ENCODE measurements around the gene KRTAP10-2. TPM values are rescaled to one million over a fixed set of nuclear protein-coding genes. Genes with fewer than 3 reads are reported as not detected.
"Not testable (repeated sequence)": the region's sequence is repeated elsewhere in the genome, so short reads cannot be mapped to it uniquely, and the experiment has no call there.

KRTAP10-2 gene
- total RNA-seq, 1 donor from 2014 or later: not detected

DNA sequence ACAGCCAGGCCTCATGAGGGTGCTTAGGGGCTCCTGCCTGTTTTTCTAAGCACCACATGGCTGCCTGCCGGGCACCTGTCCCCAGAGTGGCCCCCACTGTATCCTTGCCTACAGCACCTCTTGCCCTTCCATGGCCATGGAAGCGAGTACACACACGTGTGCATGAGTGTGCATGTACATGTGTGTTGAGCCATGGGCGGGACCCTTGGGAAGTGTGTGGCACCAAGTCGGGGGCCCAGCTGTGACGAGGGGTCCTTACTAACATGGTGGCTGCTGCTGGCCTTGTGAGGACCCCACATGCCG lies 37.1 kb downstream of the KRTAP10-2 start:
- no peak for DNase-seq (ENCODE audit: low spot score)

DNA sequence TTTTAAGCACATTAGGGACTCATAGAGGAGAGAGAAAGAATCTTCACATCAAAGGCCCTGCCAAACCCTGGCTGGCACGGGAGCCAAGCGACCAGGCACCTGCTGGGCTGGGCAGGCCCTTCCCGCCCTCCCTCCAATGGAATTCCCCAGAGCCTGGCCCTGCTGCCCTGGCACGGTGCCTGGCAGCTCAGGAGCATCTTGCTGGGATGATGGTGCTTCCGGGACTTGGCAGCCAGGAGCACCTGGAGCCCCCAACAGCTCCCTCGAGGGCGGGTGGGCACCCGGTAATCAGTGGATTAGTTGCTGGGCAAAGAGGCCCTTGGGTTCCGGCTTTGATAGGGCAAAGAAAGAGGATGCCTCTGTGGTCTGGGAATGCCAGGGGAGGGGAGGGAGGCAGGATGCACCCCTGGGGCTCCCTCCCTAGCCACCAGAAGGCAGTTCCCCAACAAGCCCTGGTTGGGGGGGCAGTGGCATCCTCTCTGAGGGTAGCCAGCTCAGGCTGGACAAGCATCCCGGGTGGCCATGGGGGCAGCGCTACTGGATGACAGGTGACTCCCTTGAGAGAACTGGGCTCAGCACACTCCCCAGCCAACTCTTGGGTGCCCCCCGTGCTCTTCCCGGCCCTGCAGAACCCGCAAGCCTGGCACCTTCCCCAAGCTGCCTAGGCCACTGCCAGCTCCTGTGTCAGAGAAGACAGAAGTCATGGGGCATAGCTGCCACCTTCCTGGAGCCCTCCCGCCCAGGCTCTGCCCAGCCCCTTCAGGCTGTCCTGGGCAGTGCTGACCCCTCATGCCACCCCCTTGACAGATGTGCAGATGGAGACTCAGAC lies 37.7 kb downstream of the KRTAP10-2 start:
- DNase-seq (ENCODE audit: low spot score): no peak

DNA sequence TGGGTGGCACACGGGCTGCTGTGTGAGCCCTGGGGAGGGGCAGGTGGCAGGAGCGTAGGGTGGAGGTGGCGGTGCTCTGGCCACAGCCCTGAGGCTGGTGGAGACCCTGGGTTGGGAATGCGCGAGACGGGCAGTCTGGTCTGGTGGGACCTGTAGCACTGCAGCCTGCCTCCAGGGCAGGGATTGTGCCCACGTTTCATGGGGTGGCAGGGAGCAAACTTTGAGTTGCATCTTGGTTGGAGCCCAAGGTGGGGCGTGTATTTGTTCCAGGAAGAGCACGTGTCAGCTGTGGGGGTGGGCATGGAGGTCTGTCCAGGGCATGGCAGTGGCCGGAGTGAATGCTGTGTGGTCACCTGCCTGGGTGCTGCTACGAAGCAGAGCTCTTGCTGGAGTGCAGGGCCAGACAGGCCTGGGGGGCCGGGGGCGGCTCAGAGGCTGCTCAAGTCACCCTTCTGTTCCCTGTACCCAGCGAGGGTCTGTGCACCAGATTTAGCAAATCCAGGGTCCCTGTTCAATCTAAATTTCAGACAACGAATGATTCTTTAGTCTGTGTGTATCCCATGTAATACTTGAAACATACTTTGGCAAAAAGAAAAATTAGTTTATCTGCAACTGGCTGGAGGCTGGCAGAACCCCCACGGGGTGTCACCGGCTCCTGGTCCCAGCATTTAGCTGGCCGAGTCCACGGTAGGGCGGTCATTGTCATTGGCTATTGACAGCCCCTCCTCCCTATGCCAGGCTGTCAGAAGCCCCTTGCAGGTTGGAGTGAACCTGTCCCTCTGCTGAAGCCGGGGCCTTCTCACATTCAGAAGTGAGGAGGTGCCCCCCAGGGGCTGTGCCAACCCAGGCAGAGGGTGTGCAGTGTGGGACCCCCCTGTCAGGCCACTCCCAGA lies 38.6 kb downstream of the KRTAP10-2 start:
- DNase-seq (ENCODE audit: low spot score): no peak

DNA sequence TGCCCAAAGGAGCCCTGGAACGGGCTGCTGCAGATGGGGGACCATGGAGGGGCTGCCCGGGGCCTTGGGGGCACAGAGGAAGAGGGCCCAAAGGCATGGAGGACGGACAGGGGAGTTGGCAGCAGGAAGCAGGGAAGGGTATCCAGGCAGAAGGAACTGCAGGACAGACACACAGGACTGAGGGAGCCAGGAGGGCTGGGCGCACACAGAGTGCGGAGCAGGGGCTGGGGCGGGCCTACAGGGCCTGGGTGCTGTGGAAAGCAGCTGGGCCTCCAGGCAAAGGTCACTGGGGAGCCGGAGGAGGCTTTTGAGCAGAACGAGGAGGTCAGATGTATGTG lies 39.4 kb downstream of the KRTAP10-2 start:
- no peak for DNase-seq (ENCODE audit: low spot score)

DNA sequence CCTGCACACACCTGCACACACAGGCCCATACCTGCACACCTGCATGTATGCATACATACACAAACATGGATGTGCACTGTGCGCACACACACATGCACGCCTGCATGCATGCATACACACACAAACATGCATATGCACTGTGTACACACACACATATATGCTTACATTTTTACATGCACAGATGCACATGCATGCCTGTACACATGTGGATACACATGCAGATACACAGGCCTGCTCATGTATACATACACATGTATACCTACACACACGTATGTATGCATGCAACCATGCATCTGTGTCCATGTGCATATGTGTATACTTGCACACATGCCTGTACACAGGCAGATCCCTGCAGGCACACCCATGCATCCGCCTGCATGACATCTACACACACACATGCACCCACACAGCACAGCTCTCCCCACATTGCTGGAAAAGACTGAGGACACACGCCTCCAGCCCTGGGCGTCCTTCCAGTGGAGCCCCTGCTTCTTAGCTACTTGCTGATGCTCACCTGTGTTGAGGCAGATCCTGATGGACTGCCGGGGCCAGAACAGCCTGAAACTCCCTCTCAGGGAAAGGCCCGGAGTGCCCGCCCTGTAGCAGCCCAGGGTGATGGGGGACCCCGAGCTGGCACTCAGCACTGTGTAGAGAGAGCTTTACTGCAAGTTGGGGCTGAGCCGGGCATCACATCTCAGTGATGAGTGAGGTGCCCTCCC lies 39.9 kb downstream of the KRTAP10-2 start:
- no peak for DNase-seq (ENCODE audit: low spot score)

DNA sequence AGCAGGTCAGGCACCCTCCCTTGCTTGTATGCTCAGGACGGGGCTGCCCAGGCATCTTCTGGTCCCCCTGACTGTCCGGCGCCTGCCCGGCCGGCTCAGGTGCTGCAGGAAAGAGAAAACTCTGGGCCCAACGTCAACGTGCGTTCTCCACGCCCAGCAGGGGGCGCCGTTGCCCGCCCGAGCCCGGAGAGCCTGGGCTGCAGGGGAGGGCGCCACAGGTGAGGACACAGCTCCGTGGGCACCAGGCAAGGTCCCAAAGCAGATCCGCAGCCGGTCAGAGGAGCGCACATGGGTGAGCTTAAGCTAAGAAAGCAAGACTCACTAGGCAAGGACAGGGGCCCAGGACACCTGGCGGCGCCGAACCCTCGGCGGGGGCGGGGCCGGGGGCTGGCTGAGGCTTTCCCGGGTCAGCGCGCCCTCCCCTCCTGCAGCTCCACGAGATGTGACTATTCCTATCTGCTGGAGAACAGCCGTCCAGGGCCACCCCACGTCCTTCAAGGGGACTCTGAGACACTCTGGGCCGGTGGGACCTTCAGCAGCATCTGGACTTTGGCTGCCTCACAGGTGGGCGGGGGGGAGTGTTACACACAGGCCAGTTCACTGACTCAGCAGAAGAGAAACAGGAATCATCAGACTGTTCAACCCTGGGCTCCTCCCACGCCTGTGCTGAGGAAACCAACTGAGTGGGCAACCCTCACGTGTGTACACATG lies 40.6 kb downstream of the KRTAP10-2 start:
- peak; percentile 55 for DNase-seq (ENCODE audit: low spot score)

DNA sequence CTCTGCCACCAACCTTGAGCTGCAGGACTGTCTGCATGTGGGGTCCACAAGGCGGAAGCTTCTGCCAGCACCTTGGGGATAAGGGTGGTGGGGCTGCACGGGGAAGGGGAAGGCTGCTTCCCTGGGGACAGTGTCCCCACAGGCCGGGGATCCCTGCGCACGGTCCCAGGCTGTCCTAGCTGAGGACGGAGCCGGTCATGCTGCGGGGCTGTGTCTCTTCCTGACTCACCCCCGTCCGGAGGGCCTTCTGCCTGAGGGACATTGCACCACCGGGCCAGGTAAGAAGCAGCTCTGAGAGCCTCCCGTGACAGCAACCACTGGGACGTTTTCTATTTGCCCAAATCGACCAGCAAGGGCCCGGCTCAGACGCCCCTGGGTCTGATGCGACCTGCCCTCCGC lies 41.2 kb downstream of the KRTAP10-2 start:
- no peak for DNase-seq (ENCODE audit: low spot score)

DNA sequence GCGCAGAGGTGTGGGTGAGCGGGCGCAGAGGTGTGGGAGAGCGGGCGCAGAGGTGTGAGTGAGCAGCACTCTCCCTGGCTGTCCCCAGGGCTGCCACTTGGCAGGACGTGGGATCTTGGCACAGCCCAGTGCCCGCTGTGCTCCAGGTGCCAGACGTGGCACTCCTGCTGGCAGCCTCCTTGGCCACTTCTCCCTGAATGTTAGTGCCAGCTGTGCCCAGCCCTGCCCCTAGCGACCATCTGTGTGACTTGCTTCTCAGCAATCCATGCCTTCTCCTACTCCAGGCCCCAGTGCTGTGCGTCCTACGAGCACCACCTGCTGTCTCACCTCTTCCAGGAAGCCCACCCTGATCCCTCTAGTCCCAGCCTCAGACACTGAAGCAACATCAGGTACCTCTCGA lies 41.8 kb downstream of the KRTAP10-2 start:
- peak; percentile 14 for DNase-seq (ENCODE audit: low spot score)

DNA sequence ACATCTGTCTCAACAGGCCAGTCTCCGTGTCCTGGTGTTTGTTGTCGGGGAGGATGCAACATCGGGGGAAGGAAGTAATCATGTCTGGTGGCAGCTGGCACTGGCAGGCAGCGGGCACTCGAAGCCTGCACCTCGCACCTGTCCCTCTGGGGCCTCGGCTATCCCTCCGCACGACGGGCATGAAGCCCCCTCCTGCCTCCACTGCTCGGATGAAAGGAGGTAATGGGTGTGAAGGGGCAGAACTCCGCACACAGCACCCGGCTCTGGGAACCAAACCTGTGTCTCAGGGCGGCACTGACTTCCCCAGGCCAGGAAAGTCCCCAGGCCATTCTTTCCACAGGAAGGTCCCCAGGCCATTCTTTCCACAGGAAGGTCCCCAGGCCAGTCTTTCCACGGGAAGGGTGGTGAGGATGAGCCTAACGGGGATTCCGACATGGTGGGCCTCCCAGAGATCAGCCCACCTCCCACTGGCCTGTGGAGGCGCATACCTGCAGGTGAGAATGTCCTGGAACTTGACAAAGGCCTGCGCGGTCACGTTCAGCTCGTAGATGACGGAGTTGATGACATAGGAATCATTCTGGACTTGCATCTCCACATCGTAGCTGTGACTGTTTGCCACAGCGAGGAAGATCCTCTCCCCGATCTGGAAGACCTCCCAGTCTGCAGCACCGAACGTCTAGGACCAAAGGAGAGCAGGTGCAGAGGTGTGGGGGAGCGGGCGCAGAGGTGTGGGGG lies 42.4 kb downstream of the KRTAP10-2 start:
- DNase-seq (ENCODE audit: low spot score): no peak

DNA sequence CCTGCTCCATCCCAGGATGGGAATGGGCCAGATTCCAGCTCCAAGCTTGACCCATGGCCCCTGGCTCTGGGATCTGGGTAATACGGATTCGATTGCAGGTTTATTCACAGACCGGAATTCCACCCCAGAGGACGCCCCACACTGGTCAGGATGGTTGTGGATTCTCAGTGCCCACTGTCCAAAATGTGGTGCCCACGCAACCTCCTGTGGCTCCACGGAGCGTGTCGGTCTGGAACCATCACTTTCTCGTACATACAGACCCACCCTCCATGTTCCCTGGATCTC lies 42.9 kb downstream of the KRTAP10-2 start:
- DNase-seq (ENCODE audit: low spot score): no peak

DNA sequence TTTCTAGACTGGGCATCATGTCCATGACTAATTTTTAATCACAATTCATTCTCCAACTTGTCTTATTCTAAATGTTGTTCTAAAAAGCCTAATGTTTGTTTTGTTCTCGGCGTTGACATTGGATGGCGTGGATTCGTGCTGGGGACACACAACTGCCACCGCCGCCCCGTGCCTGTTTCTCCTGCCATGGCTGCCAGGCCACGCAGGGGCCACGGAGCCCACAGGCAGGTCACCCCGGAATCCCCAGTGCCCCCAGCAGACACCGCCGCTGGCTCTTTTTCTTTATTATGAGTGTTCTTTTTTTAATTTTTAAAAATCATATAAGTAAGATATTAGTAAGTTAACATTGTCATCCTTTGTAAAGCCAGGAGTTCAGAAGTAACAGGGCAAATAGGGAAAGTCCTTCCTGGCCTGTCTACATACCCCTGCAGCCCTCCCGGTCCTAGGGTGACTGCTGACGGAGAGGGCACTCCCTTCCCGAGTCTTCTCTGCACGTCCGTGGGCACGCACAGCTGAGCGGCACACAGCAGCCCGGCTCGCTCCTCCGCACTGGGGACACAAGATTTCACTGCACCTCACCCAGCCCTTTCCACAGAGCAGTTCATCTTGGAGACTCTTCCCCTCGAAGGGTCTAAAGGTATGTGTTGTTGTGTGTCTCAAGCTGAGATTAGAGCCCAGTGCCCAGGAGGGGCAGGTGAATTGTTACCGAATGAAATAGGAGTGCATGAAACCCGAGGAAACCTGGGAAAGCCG lies 43.5 kb downstream of the KRTAP10-2 start:
- no peak for DNase-seq (ENCODE audit: low spot score)

DNA sequence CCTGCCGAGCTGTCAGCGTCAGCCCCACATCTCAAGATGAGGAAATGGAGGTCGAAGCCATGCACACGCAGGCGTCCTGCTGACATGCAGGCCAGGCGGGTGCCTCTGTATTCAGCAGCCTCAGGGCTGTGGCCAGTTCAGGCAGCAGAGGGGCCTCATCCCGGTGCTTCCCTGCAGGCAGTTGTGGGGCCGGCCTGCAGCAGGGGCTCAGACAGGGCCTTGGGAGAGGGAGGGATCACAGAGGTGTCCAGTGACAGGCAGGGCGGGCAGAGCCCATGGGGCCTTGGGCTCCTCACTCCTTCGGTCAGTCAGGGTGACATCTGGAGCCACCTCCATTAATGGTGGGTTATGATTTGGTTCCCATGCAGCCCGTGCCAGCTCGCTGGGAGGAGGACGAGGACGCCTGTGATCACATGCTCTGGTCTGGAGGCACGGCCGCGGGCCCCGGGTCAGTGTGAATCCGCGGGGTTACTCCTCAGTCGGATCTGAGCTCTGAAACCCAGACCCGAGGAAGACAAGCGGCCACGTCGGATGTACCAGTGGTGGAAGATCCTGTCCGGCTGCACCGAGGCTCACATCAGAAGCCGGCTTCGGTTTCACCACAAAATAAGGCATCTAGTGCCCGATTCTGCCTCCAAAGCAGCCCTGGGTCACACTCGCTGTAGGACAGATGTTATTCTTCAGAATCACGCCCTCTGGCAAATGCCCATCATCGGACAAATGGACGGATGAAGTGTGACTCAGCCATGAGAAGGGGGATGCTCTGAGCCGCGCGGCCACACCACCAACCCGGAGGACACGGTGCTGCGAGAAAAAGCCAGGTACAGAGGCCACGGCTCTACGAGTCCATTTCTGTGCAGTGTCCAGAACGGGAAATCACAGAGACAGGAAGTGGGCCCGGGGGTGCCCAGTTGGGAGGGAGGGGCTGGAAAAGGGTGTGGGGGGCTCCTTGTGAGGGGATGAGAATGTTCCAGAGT lies 44.7 kb downstream of the KRTAP10-2 start:
- no peak for DNase-seq (ENCODE audit: low spot score)

DNA sequence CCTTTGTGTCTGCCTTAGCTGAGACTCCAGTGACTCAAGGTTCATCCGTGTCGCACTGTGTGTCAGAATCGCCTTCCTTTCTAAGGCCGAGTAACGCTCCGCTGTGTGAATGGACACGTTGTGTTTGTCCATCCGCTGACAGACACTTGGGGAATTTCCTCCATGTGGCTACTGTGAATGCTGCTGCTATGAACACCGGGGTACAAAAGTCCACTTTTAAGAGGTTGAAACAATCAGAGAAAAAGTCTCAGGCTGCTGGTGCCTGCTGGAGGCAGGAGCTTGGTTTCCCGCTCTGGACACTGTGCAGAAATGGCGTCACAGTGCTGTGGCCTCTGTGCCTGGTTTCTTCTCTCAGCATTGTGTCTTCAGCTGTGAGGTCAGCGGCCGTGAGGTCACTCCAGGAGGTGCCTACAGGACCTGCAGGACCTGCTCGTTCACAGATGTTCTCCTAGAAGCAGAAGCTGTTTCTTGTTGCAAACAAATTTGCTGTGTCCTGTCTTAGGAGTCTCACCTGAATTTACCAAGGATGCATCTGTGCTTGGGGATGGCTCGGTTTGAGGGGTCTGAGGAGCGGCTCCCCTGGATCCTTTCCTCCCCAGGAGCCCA lies 45.5 kb downstream of the KRTAP10-2 start:
- DNase-seq (ENCODE audit: low spot score): no peak

DNA sequence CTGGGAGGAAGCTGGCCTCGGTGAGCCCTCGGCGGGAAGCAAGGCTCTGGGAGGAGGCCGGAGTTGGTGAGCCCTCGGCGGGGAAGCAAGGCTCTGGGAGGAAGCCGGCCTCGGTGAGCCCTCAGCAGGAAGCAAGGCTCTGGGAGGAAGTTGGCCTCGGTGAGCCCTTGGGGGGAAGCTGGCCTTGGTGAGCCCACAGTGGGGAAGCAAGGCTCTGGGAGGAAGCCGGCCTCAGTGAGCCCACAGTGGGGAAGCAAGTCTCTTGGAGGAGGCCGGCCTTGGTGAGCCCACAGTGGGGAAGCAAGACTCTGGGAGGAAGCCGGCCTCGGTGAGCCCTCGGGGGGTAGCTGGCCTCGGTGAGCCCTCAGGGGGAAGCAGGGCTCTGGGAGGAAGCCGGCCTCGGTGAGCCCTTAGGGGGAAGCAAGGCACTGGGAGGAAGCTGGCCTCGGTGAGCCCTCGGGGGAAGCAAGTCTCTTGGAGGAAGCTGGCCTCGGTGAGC lies 47.4 kb downstream of the KRTAP10-2 start:
- no peak for DNase-seq (ENCODE audit: low spot score)

DNA sequence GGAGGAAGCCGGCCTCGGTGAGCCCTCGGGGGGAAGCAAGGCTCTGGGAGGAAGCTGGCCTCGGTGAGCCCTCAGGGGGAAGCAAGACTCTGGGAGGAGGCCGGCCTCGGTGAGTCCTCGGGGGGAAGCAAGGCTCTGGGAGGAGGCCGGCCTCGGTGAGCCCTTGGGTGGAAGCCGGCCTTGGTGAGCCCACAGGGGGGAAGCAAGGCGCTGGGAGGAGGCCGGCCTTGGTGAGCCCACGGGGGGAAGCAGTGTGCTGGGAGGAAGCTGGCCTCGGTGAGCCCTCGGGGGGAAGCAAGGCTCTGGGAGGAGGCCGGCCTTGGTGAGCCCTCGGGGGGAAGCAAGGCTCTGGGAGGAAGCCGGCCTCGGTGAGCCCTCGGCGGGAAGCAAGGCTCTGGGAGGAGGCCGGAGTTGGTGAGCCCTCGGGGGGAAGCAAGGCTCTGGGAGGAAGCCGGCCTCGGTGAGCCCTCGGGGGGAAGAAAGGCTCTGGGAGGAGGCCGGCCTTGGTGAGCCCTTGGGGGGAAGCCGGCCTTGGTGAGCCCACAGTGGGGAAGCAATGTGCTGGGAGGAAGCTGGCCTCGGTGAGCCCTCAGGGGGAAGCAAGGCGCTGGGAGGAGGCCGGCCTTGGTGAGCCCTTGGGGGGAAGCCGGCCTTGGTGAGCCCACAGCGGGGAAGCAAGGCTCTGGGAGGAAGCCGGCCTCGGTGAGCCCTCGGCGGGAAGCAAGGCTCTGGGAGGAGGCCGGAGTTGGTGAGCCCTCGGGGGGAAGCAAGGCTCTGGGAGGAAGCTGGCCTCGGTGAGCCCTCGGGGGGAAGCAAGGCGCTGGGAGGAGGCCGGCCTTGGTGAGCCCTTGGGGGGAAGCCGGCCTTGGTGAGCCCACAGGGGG lies 48.1 kb downstream of the KRTAP10-2 start:
- DNase-seq (ENCODE audit: low spot score): not testable (repeated sequence)

DNA sequence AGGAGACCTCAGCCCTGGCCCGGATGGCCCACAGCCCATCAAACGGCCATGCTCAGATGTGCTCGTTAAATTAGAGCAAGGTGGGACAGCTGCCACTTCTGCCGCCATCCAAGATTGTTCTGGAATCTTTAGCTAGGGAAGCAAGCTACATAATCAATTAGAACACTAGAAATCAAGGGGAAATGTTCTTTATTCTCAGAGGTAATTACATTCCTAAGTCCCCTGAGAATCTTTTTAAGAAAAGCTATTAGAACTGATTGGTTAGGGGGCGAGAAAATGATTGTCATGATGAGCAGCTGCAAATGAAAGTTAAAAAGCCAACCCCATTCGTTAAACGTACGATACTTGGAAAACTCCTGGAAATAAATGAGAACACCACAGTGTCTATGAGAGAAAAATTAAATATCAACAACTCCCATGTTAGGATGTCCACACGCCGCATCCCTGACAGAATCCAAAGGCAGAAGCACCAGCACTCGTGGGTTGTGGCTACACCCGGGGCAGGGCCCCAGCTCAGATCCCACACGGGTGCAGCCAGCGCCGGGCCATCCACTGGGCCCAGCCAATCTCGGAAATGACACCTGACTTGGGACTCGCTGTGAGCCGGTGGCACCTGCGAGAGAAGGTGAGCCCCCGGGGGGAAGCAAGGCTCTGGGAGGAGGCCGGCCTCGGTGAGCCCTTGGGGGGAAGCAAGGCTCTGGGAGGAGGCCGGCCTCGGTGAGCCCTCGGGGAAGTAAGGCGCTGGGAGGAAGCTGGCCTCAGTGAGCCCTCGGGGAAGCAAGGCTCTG lies 48.9 kb downstream of the KRTAP10-2 start:
- DNase-seq (ENCODE audit: low spot score): no peak

Measured in mucosa of gallbladder (tissue), 1 donor.